ENCODE measurements around the gene RPS15.

The RPS15 gene

DNA sequence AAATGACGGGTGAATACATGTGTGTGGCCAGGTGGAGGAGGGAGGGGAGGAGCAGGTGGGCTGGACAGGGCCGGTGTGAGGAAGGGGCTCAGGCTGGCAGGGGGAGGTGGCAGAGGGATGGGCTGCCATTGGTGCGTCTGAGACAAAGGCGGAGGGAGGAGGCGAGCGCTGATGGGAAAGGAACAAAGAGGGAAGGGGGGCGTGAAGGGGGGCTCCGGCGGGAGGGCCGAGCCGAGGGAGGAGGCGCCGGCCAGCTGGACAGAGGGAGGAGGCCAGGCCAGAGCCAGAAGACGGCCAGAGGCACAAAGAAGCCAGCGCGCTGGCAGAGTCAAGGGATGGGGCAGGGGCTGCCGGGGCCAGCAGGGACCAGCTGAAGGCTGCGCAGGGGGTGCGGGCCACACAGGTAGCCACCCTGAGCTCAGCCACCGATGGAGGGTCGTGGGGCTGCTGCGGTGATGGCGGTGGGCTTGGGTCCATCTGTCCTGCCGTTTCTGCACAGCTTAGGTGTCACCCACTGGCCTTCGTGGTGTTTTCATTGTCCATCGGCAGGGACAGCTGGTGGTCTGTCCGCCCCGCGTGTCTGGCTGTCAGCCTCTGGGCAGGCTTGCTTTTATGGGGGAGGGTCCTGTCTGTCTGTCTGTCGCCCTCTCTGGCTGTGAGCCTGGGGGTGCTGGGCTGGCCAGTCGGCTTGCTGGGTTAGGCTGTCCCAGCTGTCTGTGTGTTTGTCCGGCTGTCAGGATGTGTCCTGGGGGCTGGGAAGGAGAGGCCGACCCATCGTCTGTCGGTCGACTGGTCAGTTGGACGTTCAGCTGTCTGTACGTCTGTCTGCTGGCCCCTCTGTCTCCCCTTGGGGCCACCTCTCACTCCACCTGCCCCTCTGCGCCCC, 14.0 kb downstream of the RPS15 start:
- TF ChIP-seq, protein P1, sequence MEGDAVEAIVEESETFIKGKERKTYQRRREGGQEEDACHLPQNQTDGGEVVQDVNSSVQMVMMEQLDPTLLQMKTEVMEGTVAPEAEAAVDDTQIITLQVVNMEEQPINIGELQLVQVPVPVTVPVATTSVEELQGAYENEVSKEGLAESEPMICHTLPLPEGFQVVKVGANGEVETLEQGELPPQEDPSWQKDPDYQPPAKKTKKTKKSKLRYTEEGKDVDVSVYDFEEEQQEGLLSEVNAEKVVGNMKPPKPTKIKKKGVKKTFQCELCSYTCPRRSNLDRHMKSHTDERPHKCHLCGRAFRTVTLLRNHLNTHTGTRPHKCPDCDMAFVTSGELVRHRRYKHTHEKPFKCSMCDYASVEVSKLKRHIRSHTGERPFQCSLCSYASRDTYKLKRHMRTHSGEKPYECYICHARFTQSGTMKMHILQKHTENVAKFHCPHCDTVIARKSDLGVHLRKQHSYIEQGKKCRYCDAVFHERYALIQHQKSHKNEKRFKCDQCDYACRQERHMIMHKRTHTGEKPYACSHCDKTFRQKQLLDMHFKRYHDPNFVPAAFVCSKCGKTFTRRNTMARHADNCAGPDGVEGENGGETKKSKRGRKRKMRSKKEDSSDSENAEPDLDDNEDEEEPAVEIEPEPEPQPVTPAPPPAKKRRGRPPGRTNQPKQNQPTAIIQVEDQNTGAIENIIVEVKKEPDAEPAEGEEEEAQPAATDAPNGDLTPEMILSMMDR (conservative IDR thresholded peaks at IDR 0.05; ENCODE audit: low read depth) = no peak
- ChIA-PET CTCF (interaction anchor here (0.6 to 1.7 kb wide), 3 partner anchors 14 to 317 kb away, joined by 3 to 6 read pairs (median 3); no protein-coding TSS in a partner anchor), POLR2A (ENCODE audit: low non-redundant PET) (no interaction called here)
- no peak overlapping the region for H3K27ac ChIP-seq
- DNase-seq (ENCODE audit: low spot score) = no peak

DNA sequence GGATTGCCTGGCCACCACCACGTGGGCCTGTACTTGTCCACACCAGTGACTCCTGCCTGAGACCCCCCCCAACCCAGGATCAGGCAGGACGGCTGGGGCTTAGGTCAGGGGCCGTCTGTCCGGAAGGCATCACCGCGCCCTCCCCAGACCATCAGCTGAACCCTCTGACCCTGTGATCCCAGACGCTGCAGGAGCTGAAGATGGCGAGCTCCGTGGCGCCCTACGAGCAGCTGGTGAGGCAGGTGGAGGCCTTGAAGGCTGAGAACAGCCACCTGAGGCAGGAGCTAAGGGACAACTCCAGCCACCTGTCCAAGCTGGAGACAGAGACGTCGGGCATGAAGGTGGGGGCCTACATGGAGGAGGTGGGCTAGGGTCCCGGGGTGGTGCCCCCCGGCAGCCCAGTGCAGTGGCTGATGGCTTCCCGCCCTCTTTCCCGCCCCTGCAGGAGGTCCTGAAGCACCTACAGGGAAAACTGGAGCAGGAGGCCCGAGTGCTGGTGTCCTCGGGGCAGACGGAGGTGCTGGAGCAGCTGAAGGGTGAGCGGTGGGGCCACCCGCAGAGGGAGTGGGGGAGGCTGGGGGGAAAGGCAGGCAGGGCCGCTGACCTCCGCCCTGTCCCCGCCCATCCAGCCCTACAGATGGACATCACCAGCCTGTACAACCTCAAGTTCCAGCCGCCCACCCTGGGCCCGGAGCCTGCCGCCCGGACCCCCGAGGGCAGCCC, 14.8 kb downstream of the RPS15 start:
- POLR2A ChIA-PET (ENCODE audit: low non-redundant PET) = no interaction called here
- TF ChIP-seq, protein P1 (conservative IDR thresholded peaks at IDR 0.05; ENCODE audit: low read depth) = no peak
- no peak overlapping the region for H3K27ac ChIP-seq
- DNase-seq (ENCODE audit: low spot score) = no peak
- CTCF ChIA-PET = interaction anchor here (0.8 to 1.7 kb wide), 5 partner anchors 7 to 50 kb away, joined by 3 to 6 read pairs (median 3); no protein-coding TSS in a partner anchor

DNA sequence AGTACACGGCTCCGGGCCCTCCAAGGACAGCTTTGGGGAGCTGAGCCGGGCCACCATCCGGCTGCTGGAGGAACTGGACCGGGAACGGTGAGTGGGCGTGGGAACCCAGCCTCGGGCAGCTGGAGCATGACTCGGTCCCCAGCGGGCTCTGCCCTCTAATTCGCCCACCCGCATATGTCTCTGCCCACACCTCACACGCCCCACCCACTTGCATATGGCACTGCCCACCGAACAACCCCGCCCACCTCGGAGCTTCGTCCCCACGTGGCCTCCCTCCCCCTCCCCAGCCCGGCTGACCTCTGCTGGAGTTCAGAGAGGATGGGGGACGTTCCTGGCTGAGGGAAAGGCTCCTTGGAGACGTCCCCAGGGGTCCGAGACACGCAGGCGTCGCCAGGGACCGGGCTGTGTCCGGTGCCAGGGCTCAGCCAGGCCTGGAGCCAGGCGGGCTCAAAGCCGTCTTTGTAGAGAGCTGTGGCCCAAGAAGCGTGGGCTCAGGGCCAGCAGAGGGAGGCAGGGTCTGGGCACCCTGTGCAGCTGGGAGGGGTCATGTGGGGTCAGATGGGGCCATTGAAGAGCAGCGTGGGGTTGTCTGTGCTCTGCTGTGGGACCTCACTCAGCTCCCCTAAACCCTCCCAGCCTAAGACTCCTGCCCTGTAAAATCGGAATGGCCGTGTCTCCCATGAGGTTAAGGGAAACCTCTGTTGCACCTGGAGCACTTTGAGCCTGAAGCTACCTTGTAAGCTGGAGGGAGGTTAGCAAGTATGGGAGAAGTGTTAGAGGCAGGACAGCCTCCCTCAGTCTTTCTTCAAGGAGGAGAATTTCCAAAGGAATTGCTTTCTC, 15.5 kb downstream of the RPS15 start:
- POLR2A ChIA-PET (ENCODE audit: low non-redundant PET) = no interaction called here
- DNase-seq (ENCODE audit: low spot score) = no peak
- no peak overlapping the region for H3K27ac ChIP-seq
- CTCF ChIA-PET = interaction anchor here (0.9 to 1.7 kb wide), 4 partner anchors 8 to 51 kb away, joined by 3 to 6 read pairs (median 4); no protein-coding TSS in a partner anchor
- TF ChIP-seq, protein P1 (conservative IDR thresholded peaks at IDR 0.05; ENCODE audit: low read depth) = no peak

DNA sequence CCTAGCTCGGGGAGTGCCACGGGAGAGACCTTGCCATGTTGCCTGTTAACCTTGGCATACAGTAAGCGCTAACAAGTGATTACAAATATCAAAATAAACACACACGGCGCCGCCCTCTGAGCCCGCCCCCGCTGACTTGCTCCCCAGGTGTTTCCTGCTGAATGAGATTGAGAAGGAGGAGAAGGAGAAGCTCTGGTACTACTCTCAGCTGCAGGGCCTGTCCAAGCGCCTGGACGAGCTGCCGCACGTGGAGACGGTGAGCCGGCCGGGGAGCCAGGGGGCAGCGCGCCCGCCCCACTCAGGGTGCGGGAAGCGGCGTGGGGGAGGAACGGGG, 16.8 kb downstream of the RPS15 start:
- TF ChIP-seq, protein P1 (conservative IDR thresholded peaks at IDR 0.05; ENCODE audit: low read depth) = no peak
- peak overlapping the region; percentile 52 for H3K27ac ChIP-seq
- no peak for DNase-seq (ENCODE audit: low spot score)
- ChIA-PET POLR2A (ENCODE audit: low non-redundant PET) (no interaction called here), CTCF (interaction anchor here (0.6 kb wide), 1 partner anchor 16 kb away, joined by 4 read pairs; no protein-coding TSS in a partner anchor)

DNA sequence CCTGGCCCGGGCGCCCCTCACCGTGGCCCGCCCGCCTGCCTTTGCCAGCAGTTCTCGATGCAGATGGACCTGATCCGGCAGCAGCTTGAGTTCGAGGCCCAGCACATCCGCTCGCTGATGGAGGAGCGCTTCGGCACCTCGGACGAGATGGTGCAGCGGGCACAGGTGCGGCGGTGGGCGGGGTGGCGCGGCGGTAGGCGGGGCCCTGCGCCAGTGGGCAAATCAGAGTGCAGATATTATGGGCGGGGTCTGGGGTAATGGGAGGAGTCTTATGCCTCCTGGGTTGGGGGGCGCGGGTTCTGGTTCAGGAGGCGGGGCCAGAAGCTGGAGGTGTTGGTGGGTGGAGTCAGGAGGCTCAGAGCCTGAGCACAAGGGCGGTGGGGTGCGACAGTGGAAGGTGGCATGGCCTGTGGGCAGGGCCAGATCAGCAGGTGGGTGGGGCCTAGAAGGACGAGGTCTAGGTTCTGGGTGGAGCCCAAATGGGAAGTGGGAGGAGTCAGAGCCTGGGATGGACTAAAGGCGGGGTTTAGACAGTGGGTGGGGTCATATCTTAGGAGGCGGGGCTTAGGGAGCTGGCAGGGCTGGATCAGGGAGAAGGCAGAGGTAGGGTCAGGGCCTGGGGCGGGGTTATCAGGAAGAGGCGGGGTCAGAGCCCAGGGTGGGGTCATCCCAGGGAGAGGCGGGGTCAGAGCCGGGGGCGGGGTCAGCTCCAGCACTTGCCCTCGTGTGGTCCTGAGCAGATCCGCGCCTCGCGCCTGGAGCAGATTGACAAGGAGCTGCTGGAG, 17.3 kb downstream of the RPS15 start:
- TF ChIP-seq, protein P1 (conservative IDR thresholded peaks at IDR 0.05; ENCODE audit: low read depth) = no peak
- POLR2A ChIA-PET (ENCODE audit: low non-redundant PET) = no interaction called here
- H3K27ac ChIP-seq = peak overlapping the region; percentile 52
- CTCF ChIA-PET = interaction anchor here (0.8 to 1.0 kb wide), 2 partner anchors 10 to 210 kb away, joined by 3 to 4 read pairs; no protein-coding TSS in a partner anchor
- DNase-seq (ENCODE audit: low spot score) = peak; percentile 90

Data from RWPE1 (cell line).